Measurements from ENCODE around the gene THSD7A. TPM values are rescaled to one million over a fixed set of nuclear protein-coding genes. Genes with fewer than 3 reads are reported as not detected.

THSD7A gene
- polyA plus RNA-seq, 6 donors from 2014 or later: not detected

- ATAC-seq (ENCODE audit: low read depth in 2 of 2): no peak
- no peaks in the 10 kb centered on the region for H3K36me3 Mint-ChIP-seq
- DNase-seq: no peak
- H3K9me3 Mint-ChIP-seq: no peaks in the 10 kb centered on the region
- H3K27ac Mint-ChIP-seq: no peak overlapping the region
- no peak overlapping the region for H3K4me3 Mint-ChIP-seq
- no peaks in the 10 kb centered on the region for H3K4me1 Mint-ChIP-seq
- no peaks in the 10 kb centered on the region for H3K27me3 Mint-ChIP-seq
These were observed 218.6 kb downstream of the THSD7A start for GRCh38 chr7:11613292-11613930.

GRCh38 chr7:11612737-11613136 lies 219.3 kb downstream of the THSD7A start:
- no peaks in the 10 kb centered on the region for H3K27me3 Mint-ChIP-seq
- H3K4me1 Mint-ChIP-seq: no peaks in the 10 kb centered on the region
- ATAC-seq (ENCODE audit: low read depth in 2 of 2) (no peak), DNase-seq (no peak)
- no peaks in the 10 kb centered on the region for H3K9me3 Mint-ChIP-seq
- no peak overlapping the region for H3K4me3 Mint-ChIP-seq
- no peaks in the 10 kb centered on the region for H3K36me3 Mint-ChIP-seq
- no peak overlapping the region for H3K27ac Mint-ChIP-seq

- no peak overlapping the region for H3K4me3 Mint-ChIP-seq
- H3K36me3 Mint-ChIP-seq: no peaks in the 10 kb centered on the region
- ATAC-seq (ENCODE audit: low read depth in 2 of 2) (no peak), DNase-seq (no peak)
- H3K4me1 Mint-ChIP-seq: no peaks in the 10 kb centered on the region
- no peaks in the 10 kb centered on the region for H3K9me3 Mint-ChIP-seq
- H3K27ac Mint-ChIP-seq: no peak overlapping the region
- no peaks in the 10 kb centered on the region for H3K27me3 Mint-ChIP-seq
These were observed 222.8 kb downstream of the THSD7A start for GRCh38 chr7:11609096-11609670.

- H3K4me1 Mint-ChIP-seq: no peaks in the 10 kb centered on the region
- H3K4me3 Mint-ChIP-seq: no peak overlapping the region
- no peak for ATAC-seq (ENCODE audit: low read depth in 2 of 2)
- H3K27ac Mint-ChIP-seq: no peak overlapping the region
- H3K9me3 Mint-ChIP-seq: no peaks in the 10 kb centered on the region
- H3K36me3 Mint-ChIP-seq: no peaks in the 10 kb centered on the region
- H3K27me3 Mint-ChIP-seq: no peaks in the 10 kb centered on the region
- no peak for DNase-seq
These were observed 224.3 kb downstream of the THSD7A start for GRCh38 chr7:11607686-11608085.

- H3K27ac Mint-ChIP-seq: no peak overlapping the region
- peaks cover 0 to 6% (median 3%) of the 10 kb centered on the region in 7 donors for H3K9me3 Mint-ChIP-seq
- no peak for ATAC-seq (ENCODE audit: low read depth in 2 of 2)
- H3K4me1 Mint-ChIP-seq: no peaks in the 10 kb centered on the region
- DNase-seq: no peak
- H3K4me3 Mint-ChIP-seq: no peak overlapping the region
- H3K27me3 Mint-ChIP-seq: no peaks in the 10 kb centered on the region
- peaks cover 0 to 4% of the 10 kb centered on the region in 2 donors for H3K36me3 Mint-ChIP-seq
These were observed 226.2 kb downstream of the THSD7A start for GRCh38 chr7:11605749-11606148.

GRCh38 chr7:11604505-11604904 lies 227.5 kb downstream of the THSD7A start:
- Mint-ChIP-seq H3K4me3 (no peak overlapping the region), H3K36me3 (peaks cover 0 to 4% of the 10 kb centered on the region in 2 donors)
- ATAC-seq (ENCODE audit: low read depth in 2 of 2): no peak

GRCh38 chr7:11601761-11602160 lies 230.2 kb downstream of the THSD7A start:
- Mint-ChIP-seq H3K27me3 (no peaks in the 10 kb centered on the region), H3K36me3 (peaks cover 0 to 4% of the 10 kb centered on the region in 2 donors), H3K9me3 (peaks cover 0 to 6% (median 4%) of the 10 kb centered on the region in 7 donors), H3K4me3 (no peak overlapping the region), H3K4me1 (no peaks in the 10 kb centered on the region), H3K27ac (no peak overlapping the region)
- DNase-seq: no peak
- no peak for ATAC-seq (ENCODE audit: low read depth in 2 of 2)

More at GRCh38 chr7:11604505-11604904, 227.5 kb downstream of the THSD7A start:
- Mint-ChIP-seq H3K27me3 (no peaks in the 10 kb centered on the region), H3K4me1 (no peaks in the 10 kb centered on the region), H3K9me3 (peaks cover 0 to 6% (median 4%) of the 10 kb centered on the region in 7 donors), H3K27ac (no peak overlapping the region)
- no peak for DNase-seq

GRCh38 chr7:11593322-11593721 lies 238.7 kb downstream of the THSD7A start:
- no peak for ATAC-seq (ENCODE audit: low read depth in 2 of 2)
- H3K27ac Mint-ChIP-seq: no peak overlapping the region
- H3K36me3 Mint-ChIP-seq: no peaks in the 10 kb centered on the region
- no peaks in the 10 kb centered on the region for H3K27me3 Mint-ChIP-seq
- no peaks in the 10 kb centered on the region for H3K4me1 Mint-ChIP-seq
- H3K4me3 Mint-ChIP-seq: no peak overlapping the region
- no peak for DNase-seq
- H3K9me3 Mint-ChIP-seq: peaks cover 0 to 2% (median 0%) of the 10 kb centered on the region in 7 donors

- DNase-seq: no peak
- H3K27ac Mint-ChIP-seq: no peak overlapping the region
- no peaks in the 10 kb centered on the region for H3K4me1 Mint-ChIP-seq
- H3K9me3 Mint-ChIP-seq: peaks cover 0 to 2% (median 0%) of the 10 kb centered on the region in 7 donors
- H3K4me3 Mint-ChIP-seq: no peak overlapping the region
- no peaks in the 10 kb centered on the region for H3K36me3 Mint-ChIP-seq
- ATAC-seq (ENCODE audit: low read depth in 2 of 2): no peak
- no peaks in the 10 kb centered on the region for H3K27me3 Mint-ChIP-seq
These were observed 239.3 kb downstream of the THSD7A start for GRCh38 chr7:11592699-11593098.

- Mint-ChIP-seq H3K36me3 (no peaks in the 10 kb centered on the region), H3K4me3 (no peak overlapping the region)
These were observed 240.1 kb downstream of the THSD7A start for GRCh38 chr7:11591943-11592342.

GRCh38 chr7:11591055-11591633 lies 240.9 kb downstream of the THSD7A start:
- no peak for ATAC-seq (ENCODE audit: low read depth in 2 of 2)
- Mint-ChIP-seq H3K27me3 (no peaks in the 10 kb centered on the region), H3K36me3 (no peaks in the 10 kb centered on the region), H3K9me3 (peaks cover 0 to 2% (median 0%) of the 10 kb centered on the region in 7 donors), H3K4me1 (no peaks in the 10 kb centered on the region), H3K27ac (no peak overlapping the region), H3K4me3 (no peak overlapping the region)
- no peak for DNase-seq

More at GRCh38 chr7:11591943-11592342, 240.1 kb downstream of the THSD7A start:
- Mint-ChIP-seq H3K27me3 (no peaks in the 10 kb centered on the region), H3K4me1 (no peaks in the 10 kb centered on the region), H3K9me3 (peaks cover 0 to 2% (median 0%) of the 10 kb centered on the region in 7 donors), H3K27ac (no peak overlapping the region)
- DNase-seq (no peak), ATAC-seq (ENCODE audit: low read depth in 2 of 2) (no peak)

GRCh38 chr7:11589251-11589650 lies 242.7 kb downstream of the THSD7A start:
- H3K27me3 Mint-ChIP-seq: no peaks in the 10 kb centered on the region
- no peak overlapping the region for H3K4me3 Mint-ChIP-seq
- peak overlapping the region in 1 of 6 donors; percentile 39 for H3K27ac Mint-ChIP-seq
- H3K4me1 Mint-ChIP-seq: no peaks in the 10 kb centered on the region
- no peak for DNase-seq
- H3K36me3 Mint-ChIP-seq: no peaks in the 10 kb centered on the region
- H3K9me3 Mint-ChIP-seq: peaks cover 0 to 2% (median 0%) of the 10 kb centered on the region in 7 donors
- ATAC-seq (ENCODE audit: low read depth in 2 of 2): no peak

GRCh38 chr7:11587814-11588213 lies 244.2 kb downstream of the THSD7A start:
- no peak for DNase-seq
- Mint-ChIP-seq H3K27me3 (no peaks in the 10 kb centered on the region), H3K9me3 (peaks cover 0 to 2% (median 0%) of the 10 kb centered on the region in 7 donors), H3K4me1 (no peaks in the 10 kb centered on the region), H3K36me3 (no peaks in the 10 kb centered on the region), H3K4me3 (no peak overlapping the region), H3K27ac (no peak overlapping the region)
- ATAC-seq (ENCODE audit: low read depth in 2 of 2): no peak

GRCh38 chr7:11587048-11587447 lies 244.9 kb downstream of the THSD7A start:
- DNase-seq (no peak), ATAC-seq (ENCODE audit: low read depth in 2 of 2) (no peak)
- Mint-ChIP-seq H3K36me3 (no peaks in the 10 kb centered on the region), H3K27me3 (no peaks in the 10 kb centered on the region), H3K9me3 (peaks cover 0 to 2% (median 0%) of the 10 kb centered on the region in 7 donors), H3K4me3 (no peak overlapping the region), H3K4me1 (no peaks in the 10 kb centered on the region), H3K27ac (no peak overlapping the region)
